GM12878 (cell line): Measurements from ENCODE around the gene IGSF11. TPM values are rescaled to one million over a fixed set of nuclear protein-coding genes. Genes with fewer than 3 reads are reported as not detected.

Source experiments
- ATAC-seq: fragments of 200-7000 bp; cut with Tn5 transposase; 3 replicates; pipeline ENCODE4 v1.9.1; 2020; ENCODE audit warnings: mild to moderate bottlenecking, moderate library complexity
- BruUV-seq: library from RNA; stranded (reverse); fragments of 400-500 nt; replicated peaks from 2 replicates; lab custom pipeline; 2021; lab: Mats Ljungman, UMichigan
- CTCF ChIA-PET: fragments of 300-600 bp; sonication (Branson Sonifier 250); formaldehyde crosslinking; extraction: SDS; loops from one replicate; lab custom pipeline; 2021; ENCODE audit warnings: inconsistent platforms; lab: Yijun Ruan, JAX
- POLR2A ChIA-PET: fragments of 350-600 bp; formaldehyde crosslinking; extraction: SDS; loops from one replicate; lab custom pipeline; 2021; ENCODE audit warnings: inconsistent platforms; lab: Charles Lee
- RAD21 ChIA-PET: fragments of 300-600 bp; sonication (Branson Sonifier 250); formaldehyde crosslinking; loops from one replicate; lab custom pipeline; 2023; ENCODE audit warnings: antibody characterized with exemption; ENCODE audit not compliant: unreplicated experiment; lab: Charles Lee
- SMC1A ChIA-PET: fragments of 300-600 bp; sonication (Branson Sonifier 250); formaldehyde crosslinking; loops from one replicate; lab custom pipeline; 2023; ENCODE audit not compliant: unreplicated experiment, uncharacterized antibody; lab: Charles Lee
- DNase-seq: peaks from one replicate; pipeline ENCODE4 v3.0.0-alpha.2; 2011; ENCODE audit warnings: low read depth, low spot score
- FAIRE-seq: peaks from 3 replicates; lab custom pipeline; 2011; peaks lifted over from hg19 to GRCh38; lab: Jason Lieb, UNC
- H2AFZ ChIP-seq: 2 replicates; pipeline ENCODE4 v1.6.0; 2011; ENCODE audit warnings: low read depth, low read length, control low read depth; ENCODE audit not compliant: control insufficient read depth
- H3K27ac ChIP-seq: 2 replicates; pipeline ENCODE4 v1.5.1; 2011; ENCODE audit warnings: control low read depth; ENCODE audit not compliant: control insufficient read depth, insufficient read depth
- H3K27me3 ChIP-seq, 2 experiments: replicated peaks in 1 of 2; 2 replicates each; pipeline versions ENCODE4 v1.6.0 to v1.6.1; 2011; ENCODE audit warnings: low read length in 1 of 2; ENCODE audit not compliant: control insufficient read depth in 2 of 2, insufficient read depth in 2 of 2
- H3K36me3 ChIP-seq, 2 experiments: 2 replicates each; pipeline ENCODE4 v1.5.1; 2011; ENCODE audit warnings: low read length in 1 of 2; ENCODE audit not compliant: control insufficient read depth in 2 of 2, insufficient read depth in 2 of 2
- H3K4me1 ChIP-seq: 2 replicates; pipeline ENCODE4 v1.6.1; 2011; ENCODE audit warnings: mild to moderate bottlenecking, low read length, moderate library complexity, mixed read lengths; ENCODE audit not compliant: control insufficient read depth, insufficient read depth
- H3K4me2 ChIP-seq: 2 replicates; pipeline ENCODE4 v1.6.0; 2011; ENCODE audit warnings: control low read depth; ENCODE audit not compliant: control insufficient read depth, insufficient read depth
- H3K4me3 ChIP-seq: fragments of 200-600 bp; sonication (generic); 2 replicates; pipeline ENCODE4 v1.5.1; 2016
- H3K79me2 ChIP-seq: 2 replicates; pipeline ENCODE4 v1.6.0; 2011; ENCODE audit warnings: low read length; ENCODE audit not compliant: control insufficient read depth, insufficient read depth
- H3K9ac ChIP-seq: 2 replicates; pipeline ENCODE4 v1.8.0; 2011; ENCODE audit warnings: low read length, control low read depth, mixed read lengths; ENCODE audit not compliant: control insufficient read depth, insufficient read depth
- H3K9me3 ChIP-seq: replicated peaks from 3 replicates; pipeline ENCODE4 v1.5.1; 2011; ENCODE audit warnings: mild to moderate bottlenecking, low read length; ENCODE audit not compliant: control insufficient read depth, insufficient read depth
- H4K20me1 ChIP-seq: 2 replicates; pipeline ENCODE4 v1.6.0; 2011; ENCODE audit not compliant: control insufficient read depth, insufficient read depth
- SMC3 ChIP-seq: IDR thresholded peaks from 2 replicates; pipeline ENCODE4 v1.6.1; 2011; ENCODE audit warnings: low read length, improper control_type of control experiment, borderline replicate concordance
- SREBF1 ChIP-seq: IDR thresholded peaks from 2 replicates; pipeline ENCODE4 v1.6.1; 2012; ENCODE audit warnings: mild to moderate bottlenecking, low read length
- ZBTB40 ChIP-seq: fragments of 450-650 bp; IDR thresholded peaks from 2 replicates; pipeline ENCODE4 v1.6.1; 2016; ENCODE audit warnings: mild to moderate bottlenecking, moderate library complexity, borderline replicate concordance
- ZNF384 ChIP-seq: IDR thresholded peaks from 2 replicates; pipeline ENCODE4 v1.6.1; 2012; ENCODE audit warnings: low read depth, mild to moderate bottlenecking, low read length, improper control_type of control experiment, borderline replicate concordance
- WGBS: methylation state at CpG from one replicate; pipeline ENCODE4 v1.1.6; 2016; ENCODE audit warnings: low lambda C conversion rate; ENCODE audit not compliant: insufficient replicate concordance, insufficient coverage; ENCODE audit errors: missing lambda C conversion rate; 5-methylcytosine and 5-hydroxymethylcytosine counted together
- in situ Hi-C: fragments of 300-500 bp; cut with MboI; formaldehyde crosslinking; loops from 9 replicates; pipeline ENCODE4 v1.14.3; 2018; ENCODE audit warnings: mixed read lengths
- intact Hi-C: fragments of 100-400 bp; cut with micrococcal nuclease; formaldehyde crosslinking; loops from one replicate; pipeline ENCODE4 v1.14.2; 2022; ENCODE audit not compliant: unreplicated experiment
- polyA plus RNA-seq, 11 experiments: library from polyadenylated mRNA; depleted of rRNA in 4 of 11; unstranded in 6 of 11; stranded (reverse) in 5 of 11; fragments of >200 nt; fragmentation: Nextera tagmentation in 4 of 11; fragmentation: Illumina TruSeq in 1 of 11; extraction: Ambion mirVana in 4 of 11; extraction: Trizol in 1 of 11; gene quantifications; 1 replicate in 1 of 11; 2 replicates in 10 of 11; pipeline versions ENCODE4 v1.2.1 to v1.2.3, GENCODE V29; 2011 to 2016; ENCODE audit warnings: inconsistent platforms in 2 of 11, missing spikeins in 2 of 11, low read depth in 1 of 11
- total RNA-seq, 4 experiments: library from RNA; depleted of rRNA in 3 of 4; stranded (reverse); fragments of >200 nt in 3 of 4; fragmentation: Illumina TruSeq in 1 of 4; extraction: Trizol in 1 of 4; gene quantifications; 2 replicates each; pipeline versions ENCODE4 v1.2.1 to v1.2.3, GENCODE V29; 2013 to 2021

The IGSF11 gene
- total and polyA plus RNA-seq, 10 of the 15 experiments (the other 5 are each of a cell fraction or from before 2014, with no cell fraction given) = 0.03 TPM; not detected in 9

DNA sequence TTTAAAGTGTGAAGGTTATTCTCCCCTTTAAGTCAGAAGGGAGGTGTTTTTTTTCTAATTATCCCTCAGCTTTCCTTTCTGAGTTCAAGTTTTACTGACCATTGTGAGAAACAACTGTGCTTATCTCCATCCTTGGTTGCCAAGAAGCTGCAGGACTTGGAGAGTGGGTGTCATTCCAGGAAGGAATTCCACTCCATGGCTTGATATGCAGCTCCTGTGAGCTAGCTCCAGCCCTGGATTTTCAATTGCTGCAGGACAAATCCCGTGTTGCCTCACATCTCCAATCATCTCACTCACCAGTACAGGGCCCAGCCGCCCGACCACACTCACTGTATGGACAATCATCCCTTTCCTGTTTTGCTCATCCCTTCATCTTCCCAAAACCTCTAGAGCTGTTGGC is 122.5 kb downstream of the IGSF11 start (continued):
- no peak for TF ChIP-seq ZBTB40

DNA sequence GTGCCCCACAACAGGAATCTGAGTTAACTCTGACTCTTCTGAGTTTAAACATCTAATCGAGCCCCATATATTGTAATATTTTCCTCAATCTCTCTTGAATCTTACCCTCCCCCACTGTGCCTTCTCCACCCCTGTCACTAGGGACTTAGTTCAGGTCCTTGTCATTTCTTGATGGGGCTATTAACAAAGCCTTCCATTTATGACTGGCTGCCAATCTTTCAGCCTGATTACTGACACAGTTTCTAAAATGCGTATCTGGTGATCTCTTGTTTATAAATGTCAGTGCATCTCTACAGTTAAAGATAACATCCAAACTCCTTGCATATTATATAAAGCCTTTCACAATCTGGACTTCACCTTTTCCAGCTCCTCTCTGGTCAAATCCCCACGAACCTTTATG is 124.3 kb downstream of the IGSF11 start:
- TF ChIP-seq SMC3 = no peak
- no peak for TF ChIP-seq ZNF384
- no peak for TF ChIP-seq SREBF1
- H3K4me1 ChIP-seq = no peaks in the 10 kb centered on the region
- H3K4me3 ChIP-seq = no peak overlapping the region
- no peak overlapping the region for H3K27ac ChIP-seq
- ChIA-PET CTCF (no interaction called here), RAD21 (no interaction called here), POLR2A (no interaction called here), SMC1A (no interaction called here)
- intact Hi-C loops = no loop called here
- in situ Hi-C loops = no loop called here
- DNase-seq (no peak), FAIRE-seq (no peak), ATAC-seq (no peak)
- no peaks in the 10 kb centered on the region for H3K79me2 ChIP-seq
- no peaks in the 10 kb centered on the region for H3K9me3 ChIP-seq
- no peak overlapping the region for H3K9ac ChIP-seq
- H3K27me3 ChIP-seq = no peaks in the 10 kb centered on the region; a peak in 1 of 4 replicates
- H3K4me2 ChIP-seq = no peak overlapping the region
- 4% methylated on average over 3 of the region's 3 CpGs for WGBS
- BruUV-seq = no TSS peak
- no peaks in the 10 kb centered on the region for H3K36me3 ChIP-seq
- H2AFZ ChIP-seq = no peak overlapping the region
- no peaks in the 10 kb centered on the region for H4K20me1 ChIP-seq
